Measurements from ENCODE around the gene TRPV5. TPM values are rescaled to one million over a fixed set of nuclear protein-coding genes. Genes with fewer than 3 reads are reported as not detected.

The TRPV5 gene
- total RNA-seq, 1 donor from 2014 or later: 0.10 TPM

DNA sequence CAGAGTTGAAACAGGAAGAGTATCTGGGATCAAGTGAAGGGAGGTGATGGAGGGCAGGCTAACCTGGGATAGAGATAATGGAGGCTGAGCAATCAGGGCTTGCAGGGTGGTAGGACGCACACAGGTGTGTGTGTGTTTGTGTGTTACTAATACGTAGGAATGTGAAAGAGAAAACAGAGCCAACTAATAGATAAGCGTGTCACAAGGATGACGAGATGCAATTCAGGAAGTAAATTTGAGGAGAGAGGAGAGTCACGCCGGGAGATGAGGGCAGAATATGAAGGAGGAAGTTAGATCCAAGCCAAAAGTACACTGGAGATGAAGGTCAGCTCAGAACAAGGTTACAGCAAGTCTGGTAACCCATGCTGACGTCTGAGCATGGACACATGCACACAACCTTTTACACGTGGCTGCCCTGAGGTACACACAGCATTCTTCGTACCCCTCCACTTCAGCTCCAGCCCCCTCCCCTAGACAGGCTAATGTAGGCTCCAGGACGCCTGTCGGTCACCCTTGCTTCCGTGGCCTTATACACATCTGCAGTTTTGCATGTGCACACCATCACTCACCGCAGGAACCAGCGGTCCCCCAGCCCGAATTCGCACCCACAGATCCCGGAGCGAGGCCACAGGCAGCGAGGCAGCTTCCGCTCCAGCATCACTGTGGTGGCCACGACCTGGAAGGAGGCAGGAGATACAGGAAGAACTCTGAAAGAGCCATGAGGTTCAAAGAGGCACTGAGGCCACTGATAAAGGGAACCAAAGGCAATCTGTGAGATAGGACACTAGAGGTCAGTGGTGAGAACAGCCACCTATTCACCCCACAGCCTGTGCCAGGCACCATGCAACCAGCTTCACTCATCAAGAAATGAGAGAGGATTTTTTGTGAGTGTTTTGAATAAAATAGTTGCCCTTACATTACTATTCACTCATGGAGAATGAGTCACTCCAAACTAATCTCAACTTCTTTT is 24.3 kb downstream of the TRPV5 start:
- no peak for DNase-seq

DNA sequence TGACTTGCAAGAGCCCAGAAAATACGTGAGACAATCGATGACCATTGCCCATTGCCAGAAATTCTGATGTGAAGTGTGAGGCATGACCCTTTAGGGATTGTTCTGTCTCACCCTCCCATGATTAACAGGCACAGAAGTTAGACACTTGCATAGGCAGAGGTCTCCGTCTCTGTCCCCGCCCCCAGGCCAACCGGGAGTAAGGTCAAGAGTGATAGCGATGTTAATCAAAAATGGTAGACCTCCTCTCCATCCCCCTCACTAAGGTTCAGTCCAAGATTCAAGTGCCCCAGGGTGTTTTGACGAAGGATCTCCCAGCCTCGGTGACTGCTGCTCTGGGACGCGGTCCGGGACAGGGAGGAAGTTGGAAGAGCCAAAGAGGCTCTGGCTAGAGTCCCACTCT is 25.3 kb downstream of the TRPV5 start:
- no peak for DNase-seq

DNA sequence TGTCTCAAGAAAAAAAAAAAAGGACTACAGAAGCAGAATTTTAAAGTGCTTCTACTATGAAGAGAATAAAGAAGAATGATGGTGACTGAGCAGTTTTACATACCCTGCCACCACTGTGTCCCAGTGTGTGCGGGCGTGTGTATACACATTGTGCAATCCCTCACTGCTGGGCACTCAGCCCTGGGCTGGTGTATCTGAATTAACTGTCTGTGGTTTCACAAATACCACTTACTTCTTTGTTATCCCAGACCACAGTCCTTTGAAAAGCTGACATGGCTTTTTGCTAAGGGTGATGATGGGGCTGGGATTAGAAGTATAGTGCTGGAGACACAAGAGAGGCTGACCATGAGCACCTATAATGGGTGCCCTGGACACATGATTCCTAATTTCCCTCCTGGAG is 26.9 kb downstream of the TRPV5 start:
- DNase-seq: no peak

DNA sequence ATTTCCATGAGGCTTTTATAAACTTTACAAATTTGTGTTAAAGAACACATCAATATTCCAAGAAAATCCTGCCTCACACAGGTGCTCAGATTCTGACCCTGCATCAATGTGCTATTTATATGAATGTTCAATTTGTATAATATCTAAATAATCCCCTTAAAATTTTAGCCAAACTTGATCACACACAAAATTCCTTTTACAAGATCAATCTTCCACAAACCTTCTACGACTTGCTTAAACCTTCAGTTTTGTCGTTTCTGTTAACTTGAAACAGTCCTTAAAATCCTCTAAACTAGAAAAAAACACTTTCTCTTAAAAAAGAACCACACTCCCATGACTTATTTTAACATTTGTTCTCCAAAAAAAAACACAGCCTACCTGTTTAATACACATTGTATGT is 27.8 kb downstream of the TRPV5 start:
- DNase-seq: no peak

DNA sequence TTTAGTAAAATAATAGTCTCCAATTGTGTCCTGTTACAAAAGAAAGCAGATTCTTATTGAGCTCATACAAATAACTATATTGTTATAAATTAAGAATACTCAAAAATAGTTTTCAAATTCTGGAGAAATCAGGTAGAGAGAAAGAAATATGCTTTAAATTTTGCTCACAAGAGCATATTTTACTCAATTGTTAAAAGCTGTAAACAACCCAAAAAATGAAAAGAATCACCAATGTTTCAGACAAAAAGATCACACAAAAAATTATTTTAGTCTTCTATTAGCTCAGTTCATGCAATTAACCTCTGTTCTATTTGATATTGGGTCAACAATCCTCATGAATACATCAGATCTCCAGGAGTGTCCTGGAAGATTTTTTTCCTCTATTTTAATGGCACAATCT is 29.4 kb downstream of the TRPV5 start:
- DNase-seq: no peak

DNA sequence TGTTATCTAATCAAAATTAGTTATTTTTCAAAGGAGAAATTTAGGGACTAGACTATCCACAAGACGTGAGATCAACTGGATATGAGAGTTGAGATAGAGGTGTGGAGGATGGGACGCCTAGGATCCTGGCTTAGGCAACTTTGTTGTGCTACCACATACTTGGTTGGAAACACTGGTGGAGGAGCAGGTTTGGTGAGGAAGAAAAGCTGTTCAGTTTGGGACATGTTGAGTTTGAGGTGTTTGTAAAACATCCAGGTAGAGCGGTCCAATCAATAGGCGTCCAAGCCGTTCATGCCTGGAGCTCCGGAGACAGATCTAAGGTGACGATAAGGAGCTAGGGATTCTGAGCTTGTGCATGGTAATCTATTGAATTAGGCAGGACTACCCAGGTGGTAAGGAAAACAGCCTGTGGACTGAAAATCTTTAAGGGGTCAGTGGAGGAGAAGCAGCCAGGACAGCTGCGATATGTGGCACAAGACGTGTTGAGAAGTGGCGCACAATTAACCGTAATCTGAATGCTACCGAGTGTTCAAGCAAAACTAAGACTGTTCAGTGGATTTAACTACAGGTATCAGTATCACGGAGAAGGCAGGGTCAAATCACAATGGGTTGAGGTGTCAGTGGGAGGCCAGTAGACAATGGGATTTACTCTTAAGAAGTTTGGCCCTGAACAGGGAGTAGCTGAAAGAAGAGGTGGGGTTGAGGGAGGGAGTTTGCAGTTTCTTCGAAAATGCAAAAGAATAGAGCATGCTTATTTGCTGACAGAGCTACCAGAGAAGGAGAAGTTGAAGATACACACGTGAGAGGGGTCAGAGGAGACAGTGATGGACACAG is 31.9 kb downstream of the TRPV5 start:
- no peak for DNase-seq

DNA sequence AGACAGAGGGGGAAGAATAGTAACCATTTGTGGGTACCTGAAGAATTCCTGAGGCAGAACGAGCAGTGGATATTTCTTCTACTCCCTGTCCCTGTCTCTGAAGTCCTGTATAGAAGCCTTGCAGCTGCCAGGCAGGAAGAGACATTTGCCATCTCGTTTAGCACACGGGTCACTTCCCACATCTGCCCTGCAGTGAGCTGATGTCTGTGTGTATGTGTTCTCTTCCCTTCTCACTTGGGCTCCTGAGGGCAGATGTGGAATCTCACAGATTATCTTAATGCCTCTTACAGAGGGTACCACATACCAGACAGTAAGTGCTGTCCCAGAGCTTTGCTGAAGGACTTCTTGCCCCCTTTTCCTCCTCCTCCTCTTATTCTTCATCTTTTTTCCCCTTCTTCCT is 33.9 kb downstream of the TRPV5 start:
- DNase-seq: no peak

DNA sequence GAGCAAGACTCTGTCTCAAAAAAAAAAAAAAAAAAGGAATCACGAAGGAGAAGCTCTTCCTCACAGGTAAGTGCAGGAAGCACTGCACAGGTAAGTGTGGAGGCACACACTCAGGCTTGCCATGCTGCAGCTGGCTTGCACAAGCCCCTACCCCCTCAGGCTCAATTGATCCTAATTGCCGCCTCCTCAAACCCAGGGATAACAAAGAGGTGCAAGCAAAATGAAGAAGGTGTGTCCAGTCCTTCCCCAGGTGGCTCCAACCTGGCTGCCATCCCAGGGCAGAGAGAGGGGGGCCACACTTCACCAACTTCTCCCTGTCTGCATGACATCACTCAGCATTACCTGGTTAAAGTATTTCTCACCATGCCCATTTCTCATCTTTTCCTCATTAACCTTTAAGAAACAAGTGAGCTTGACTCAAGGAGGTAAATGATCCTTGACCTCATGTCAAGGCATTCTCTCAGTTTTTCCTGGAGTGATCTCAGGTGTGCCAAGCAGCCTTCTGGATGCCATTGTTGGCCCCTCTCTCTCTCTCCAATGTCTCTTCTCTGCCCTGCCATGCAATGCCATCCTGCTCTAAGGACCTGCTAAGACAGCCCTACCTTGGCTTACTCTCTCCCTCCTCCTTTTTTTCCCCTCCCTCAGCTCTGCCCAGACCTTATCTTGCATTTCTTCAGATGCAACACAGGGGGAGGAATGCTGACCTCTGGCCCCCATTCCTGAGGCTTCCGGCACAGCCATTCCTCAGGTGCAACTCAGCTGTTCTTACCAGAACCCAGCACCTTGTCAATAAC is 35.0 kb downstream of the TRPV5 start:
- no peak for DNase-seq

DNA sequence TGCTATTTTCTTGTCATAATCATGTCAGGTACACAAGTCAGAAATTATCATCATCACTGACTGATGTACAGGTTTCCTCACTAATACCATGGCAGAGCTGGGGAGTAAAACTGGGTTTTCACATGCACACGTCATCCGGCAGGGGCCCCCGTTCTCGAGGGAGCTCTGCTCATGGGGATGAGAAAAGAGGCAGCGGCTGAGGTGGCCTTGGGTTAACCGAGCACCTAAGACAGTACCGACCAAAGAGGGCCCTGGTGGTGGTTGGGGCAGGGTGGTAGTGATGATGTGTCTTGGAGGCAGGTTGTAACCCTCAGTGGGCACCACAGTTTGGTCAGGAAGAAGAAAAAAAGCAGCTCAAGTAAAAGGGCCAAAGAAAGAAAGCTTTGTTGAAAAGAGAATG is 35.9 kb downstream of the TRPV5 start:
- DNase-seq: no peak

DNA sequence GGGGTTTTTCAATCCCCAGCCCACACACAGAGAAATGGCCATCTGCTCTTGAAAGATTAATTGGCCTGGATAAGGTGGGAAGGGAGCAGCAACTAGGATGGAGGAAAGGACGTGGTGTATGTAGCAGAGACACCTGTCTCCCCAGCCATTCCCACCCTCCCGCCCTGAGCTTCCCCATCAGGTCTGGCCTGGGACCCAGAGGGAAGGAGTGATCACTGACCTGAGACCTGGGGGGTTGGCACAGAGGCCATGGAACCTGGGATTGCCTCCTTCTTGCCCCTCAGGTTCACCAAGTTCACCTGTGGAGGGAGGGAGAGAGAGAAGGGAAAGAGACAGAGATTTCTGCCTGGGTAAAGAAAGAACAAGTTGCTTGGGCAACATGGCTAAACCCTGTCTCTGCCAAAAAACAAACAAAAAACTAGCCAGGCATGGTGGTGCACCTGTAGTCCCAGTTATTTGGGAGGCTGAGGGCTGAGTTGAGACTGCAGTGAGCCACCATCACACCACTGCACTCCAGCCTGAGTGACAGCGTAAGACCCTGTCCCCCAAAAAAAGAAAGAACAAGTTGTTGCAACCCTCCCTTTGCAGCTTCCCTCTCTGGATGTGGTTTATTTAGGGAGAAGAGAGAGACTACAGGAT is 36.7 kb downstream of the TRPV5 start:
- no peak for DNase-seq

DNA sequence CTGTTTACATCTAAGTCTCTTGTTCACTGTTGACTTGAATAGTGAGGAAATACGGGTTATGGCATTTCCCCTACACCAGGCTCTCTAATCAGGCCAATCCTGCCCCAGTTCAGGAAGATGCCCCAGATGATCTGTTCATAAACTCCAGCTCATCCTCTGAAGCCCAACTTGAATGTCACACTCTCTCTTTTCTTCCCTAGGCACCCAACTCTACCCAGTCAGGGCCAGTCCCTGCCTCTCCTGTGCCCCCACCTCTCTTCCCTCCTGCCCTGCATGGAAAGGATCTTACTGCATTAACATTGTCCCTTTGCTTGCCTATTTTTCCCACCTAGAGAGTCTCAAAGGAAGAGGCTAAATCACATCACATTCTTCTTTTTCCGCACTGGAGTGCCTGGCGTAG is 37.4 kb downstream of the TRPV5 start:
- no peak for DNase-seq

DNA sequence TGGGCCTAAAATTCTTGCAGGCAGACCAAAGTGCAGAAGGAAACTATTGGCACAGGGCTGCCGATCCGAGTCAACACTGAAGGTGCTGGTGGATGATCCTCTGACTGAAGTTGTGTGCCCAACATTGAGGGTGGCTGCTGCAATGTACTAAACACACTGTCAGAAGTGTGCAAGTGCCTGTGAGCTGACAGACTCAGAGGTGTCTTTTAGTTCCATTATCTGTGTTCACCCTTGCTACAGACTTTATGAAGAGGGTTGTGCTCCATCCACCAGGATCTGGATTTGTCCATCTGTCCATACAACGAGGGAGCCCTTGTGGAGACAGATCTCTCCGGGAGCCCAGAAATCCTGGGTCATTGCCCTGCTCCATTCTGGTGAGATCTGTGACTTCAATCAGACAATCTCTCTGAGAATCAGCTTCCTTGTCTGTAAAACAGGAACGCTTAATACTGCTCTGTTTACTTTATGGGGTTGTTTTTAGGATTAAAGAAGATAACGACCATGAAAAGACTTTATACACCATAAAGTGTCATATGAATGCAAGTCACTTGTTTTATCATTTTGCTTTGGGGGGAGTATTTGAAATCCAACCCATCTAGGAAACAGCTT is 38.5 kb downstream of the TRPV5 start:
- no peak for DNase-seq

DNA sequence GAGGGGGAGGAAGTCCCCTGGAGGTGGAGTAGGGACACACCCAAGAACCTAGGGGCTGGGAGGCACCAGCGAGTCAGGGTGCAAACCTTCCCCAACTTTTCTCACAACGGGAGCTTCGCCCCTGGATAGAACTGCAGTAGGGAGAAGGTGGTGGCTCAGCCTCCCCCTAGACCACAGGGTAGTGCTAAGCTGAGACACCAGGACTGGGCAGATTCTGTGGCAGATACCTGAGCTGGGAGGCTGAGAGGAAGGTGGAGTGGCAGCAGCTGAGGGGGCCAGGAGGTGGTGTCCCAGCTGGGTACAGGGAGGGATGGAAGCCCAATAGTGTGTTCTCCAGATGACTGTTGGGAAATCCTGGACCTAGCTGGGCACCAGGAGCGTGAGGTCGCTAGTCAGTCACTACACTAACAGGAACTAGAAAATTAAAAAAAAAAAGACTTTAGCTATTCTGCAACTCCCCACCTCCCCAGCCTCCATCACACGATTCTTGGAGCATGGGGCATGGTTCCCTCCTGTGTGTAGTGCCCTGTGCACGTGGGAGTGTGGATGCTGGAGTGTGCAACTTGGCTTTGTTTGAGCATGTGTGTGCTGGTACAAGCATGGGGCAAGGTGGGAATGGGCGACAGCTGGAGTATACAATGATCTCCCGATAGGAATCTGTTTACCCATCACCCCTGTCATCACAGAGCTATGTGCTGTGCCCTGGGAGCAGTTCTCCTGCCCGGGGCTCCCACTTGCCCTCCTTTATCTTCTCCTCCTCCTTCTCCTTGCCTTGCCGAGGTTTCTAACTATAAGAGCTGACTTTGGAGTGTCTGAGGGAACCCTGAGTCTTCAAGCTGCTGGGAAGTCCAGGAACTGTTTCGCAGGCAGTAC is 39.2 kb downstream of the TRPV5 start:
- DNase-seq: no peak

DNA sequence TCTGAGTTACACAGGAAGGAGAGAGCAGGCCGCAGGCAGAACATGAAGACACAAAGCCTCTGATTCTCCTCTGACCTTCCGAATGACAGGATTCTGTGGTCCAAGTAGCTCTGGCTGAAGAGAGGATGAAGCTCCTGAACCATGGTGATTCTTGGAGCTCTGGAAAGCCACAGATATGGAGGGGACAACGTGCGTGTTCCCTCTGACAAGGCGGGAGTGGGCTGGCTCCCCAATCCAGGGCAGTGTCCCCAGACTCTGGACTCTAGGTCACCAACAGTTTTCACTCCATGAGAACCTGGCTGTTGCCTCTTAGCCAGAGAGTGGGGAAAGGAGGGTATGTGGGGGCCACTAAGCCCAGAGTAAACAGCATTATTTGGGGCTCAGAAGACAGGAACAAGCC is 40.6 kb downstream of the TRPV5 start:
- no peak for DNase-seq

DNA sequence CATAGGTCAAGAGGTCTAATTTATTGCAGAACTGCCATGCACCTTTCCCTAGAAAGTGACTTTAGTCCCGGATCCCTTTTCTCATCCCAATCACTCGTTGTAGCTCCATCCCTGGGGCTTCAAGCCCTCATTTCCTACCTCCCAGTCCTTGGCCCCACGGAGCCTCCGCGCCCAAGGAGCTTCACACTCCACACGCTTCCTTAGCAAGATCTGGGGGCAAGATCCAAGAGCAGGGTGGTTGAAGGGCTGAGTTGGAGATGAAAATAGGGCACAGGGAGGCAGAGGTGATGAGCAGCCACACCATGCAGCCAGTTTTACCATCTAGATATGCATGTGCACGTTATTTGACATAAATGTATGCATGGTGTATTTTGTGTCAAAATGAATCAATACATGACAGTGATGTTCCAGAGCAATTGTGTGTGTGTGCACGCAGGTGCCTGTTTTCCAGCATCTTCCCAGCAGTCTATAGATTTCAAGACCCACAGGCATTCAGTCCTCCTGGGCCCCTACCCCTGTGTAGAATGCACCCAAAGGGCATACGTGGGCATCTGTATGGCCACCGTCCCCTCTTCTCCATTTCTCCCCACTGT is 42.0 kb downstream of the TRPV5 start:
- no peak for DNase-seq

DNA sequence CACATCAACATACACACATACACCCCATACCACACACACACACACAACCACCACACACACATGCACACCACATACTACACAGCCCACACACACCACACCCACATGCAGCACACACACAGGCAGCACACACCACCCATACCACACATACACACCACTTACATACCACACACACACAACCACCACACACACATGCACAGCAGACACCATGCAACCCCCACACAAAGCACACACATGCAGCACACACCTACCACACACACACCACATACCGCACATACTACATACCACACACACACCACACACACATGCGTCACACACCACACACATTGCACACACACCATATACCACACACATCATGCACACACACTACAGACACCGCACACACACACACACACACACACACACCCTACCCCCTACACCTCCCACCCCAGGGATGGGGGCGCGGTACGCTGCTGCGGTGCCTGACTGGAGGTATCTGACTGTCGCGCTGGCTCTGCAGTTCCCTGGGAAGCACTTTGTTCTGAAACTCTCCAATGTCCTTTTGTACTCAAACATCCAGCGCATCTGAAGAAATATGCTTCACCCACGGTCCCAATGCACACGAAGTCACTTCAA is 42.6 kb downstream of the TRPV5 start:
- no peak for DNase-seq

DNA sequence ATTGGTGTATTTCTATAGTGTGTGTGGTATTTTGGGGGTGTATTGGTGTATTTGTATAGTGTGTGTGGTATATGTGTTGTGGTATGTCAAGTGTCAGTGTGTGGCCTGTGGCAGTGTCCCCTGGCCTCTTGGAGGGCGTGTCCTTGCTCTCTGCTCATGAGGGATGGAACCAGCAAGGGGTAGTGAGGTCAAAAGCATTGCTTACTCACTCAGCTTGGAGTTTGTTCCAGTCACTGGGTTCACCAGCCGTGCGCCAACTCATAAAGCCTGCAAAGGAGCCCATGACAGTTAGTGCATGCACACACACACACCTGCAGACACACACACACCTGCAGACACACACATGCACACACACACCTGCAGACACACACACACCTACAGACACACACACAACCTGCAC is 43.7 kb downstream of the TRPV5 start:
- no peak for DNase-seq

DNA sequence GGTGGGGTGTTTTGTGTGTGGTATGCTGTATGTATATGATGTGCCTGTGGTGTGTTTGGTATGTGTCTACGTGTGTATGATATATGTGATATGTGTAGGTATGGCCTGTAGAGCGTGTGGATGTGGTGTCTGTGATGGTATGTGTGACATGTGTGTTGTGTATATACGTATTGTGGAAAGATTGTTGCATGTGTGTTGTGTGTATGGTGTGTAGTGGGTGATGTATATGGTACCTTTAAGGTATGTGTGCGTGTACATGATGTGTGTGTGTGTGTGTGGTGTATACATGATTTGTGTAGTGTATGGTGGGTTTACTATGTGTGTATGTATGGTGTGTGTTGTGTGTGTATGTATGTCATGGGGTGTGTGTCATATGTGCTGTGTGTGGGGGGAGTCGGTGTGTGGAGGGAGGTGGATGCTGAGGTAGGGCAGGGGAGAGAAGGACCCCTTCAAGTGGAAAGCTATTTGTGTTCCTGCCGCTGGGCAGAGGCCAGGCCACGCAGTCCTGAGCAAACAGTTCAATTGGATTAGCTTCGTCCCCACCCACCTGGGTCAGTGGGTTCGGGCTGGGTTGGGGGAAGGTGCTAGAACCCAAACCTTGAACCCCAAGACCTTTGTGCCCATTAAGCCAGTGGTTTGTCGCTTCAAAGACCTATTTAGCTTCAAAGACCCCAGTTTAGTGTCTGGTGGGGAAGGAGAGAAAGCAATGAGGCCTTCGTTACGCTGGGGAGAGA is 46.1 kb downstream of the TRPV5 start:
- no peak for DNase-seq

DNA sequence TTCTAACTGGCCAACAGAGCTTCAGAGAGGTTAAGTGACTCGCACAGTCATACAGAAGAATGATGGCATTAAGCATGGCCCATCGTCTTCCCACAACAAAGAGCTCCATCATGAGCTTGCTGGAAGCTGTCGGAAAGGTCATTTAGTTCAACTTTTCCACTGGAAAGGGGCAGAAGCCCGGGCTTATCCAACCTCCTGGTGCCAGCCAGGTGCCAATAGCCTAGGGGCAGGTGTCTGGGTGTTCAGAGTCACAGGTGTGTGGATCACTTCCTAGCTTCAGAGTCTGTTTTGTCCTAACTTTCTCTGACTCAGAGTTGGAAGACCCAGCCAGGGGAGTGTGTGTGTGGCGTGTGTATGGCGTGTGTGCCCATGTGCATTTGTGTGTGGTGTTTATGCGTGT is 46.7 kb downstream of the TRPV5 start:
- no peak for DNase-seq

Measured in skin of body (tissue), 2 donors.